ENCODE results near the gene TRPV2.

Gene TRPV2

DNA sequence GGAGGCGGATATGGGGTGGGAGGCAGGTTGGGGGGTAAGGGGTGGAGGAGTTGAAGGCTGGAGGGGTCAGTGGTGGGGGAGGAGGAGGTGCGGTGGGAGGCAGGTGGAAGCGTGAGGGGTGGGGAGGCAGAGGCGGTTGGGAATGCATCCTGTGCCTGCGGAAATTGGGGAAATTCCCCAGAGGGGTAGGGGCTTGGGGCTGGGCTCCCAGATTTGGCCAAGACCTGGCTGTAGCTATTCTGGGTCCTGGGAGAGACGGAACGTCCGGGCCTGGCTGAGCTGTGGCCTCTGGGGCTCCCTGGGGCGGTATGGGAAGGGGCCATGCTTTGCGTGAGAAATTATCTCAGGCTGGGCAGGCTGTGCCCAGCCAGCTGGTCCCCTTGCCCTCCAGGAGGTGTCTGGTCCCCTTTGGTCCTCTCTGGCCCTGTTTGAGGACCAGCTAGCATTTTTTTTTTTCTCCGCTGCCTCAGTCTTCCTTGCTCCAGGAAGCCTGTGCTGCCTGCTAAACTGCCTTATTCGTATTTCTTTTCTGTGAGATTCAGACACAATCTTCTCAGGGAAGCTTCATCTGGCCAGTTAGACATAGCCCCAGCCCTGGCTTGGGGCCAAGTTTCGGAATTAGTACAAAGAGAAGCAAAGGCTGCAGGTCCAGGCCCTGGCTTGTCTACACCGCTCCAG is 7.3 kb upstream of the TRPV2 start:
- DNase-seq (ENCODE audit: low spot score): no peak

DNA sequence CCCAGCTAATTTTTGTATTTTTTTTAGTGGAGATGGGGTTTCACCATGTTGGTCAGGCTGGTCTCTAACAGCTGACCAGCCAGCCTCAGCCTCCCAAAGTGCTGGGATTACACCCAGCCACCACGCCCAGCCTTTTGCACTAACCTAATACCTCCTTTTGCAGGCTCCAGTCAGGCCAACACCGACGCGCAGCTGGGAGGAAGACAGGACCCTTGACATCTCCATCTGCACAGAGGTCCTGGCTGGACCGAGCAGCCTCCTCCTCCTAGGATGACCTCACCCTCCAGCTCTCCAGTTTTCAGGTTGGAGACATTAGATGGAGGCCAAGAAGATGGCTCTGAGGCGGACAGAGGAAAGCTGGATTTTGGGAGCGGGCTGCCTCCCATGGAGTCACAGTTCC is 2.0 kb downstream of the TRPV2 start:
- DNase-seq (ENCODE audit: low spot score): no peak

DNA sequence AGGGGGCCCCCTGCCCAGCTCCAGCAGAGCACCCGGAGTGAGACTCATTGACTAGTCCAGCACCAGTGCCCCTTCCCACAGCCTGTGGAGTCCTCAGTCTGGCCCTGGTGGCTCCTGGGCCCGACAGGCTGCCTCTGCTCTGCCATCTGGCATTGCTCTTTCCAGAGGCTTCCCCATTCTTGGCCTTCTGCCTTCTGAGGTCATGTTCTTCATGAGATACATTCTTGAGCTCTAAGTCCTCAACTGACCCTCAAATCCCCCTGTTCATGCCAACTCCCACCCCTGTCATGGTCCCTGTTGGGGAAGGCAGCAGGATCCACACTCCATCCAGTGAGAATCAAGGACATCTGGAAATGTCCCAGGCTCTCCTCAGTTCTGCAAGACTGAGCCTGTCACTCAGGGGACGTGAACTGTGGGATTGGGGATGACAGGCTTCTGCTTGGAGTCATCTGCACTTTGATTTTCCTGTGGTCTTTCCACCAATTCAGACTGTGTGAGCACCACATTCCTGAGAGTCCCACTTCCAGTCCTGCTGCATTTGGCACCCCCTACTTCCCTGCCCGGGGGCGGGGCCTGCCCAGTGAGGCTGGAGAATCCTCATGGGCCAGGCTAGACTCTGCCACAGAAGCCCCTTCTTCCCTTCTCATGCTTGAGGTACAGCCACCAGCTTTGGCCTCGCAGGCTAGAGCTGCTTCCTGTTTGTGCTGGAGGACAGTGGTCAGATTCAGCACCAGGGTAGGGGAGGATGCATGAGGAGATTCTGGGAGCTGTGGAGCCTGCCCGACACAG is 2.7 kb downstream of the TRPV2 start:
- DNase-seq (ENCODE audit: low spot score): no peak

DNA sequence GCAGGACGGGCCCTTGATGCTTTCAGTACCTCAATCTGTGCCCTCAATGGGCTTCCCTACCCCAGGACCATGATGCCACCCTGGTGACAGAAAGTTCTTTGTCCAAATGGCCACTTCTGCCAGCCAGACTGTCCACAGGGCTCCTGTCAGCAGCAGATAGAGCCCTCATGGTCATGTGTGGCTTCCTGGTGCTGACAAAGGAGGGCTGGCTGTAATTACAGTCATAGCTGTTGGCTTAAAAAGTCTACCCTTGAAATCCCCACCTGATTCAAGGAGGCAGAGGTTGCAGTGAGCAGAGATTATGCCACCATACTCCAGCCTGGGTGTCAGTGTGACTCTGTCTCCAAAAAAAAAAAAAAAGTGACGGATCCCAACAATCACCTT is 3.3 kb downstream of the TRPV2 start:
- no peak for DNase-seq (ENCODE audit: low spot score)

DNA sequence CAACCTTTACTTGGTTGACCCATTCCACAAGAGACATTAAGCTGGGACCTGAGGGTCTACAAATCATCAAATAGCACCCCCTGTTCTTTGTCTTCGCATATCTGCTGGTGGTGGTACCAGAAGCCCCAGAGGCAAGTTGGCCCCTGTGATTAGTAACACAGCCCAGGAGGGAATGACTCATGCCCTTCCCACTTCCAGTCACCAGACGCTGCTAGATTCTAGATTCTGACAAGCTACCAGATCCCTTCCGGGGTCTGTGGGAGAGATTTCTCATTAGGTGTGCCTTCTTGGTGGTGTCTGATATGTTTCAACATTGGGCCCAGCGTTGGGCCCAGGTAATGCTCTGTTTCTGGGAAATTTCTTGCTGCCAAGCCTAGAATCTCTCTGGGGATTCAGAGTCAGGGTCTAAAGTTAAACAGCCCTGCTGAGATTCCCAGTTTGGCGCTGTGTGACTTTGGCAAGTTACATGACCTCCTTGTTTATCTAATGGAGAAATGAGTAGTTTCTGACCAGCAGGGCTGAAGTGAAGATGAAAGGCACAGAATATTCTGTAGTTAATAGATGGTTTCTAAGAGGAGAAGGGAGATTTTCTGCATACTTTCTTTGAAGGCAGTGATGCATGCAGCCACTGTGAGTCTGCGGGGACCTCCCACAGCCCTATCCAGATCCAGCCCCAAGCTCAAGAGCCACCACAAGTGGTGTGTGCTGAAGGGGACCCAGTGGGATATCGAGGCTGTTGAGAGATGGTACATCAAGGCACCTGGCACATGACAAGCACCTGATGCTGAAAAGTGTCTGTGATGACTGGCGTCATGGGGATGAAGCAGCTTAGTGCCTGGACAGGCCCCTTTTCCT is 3.9 kb downstream of the TRPV2 start:
- peak; percentile 86 for DNase-seq (ENCODE audit: low spot score)

DNA sequence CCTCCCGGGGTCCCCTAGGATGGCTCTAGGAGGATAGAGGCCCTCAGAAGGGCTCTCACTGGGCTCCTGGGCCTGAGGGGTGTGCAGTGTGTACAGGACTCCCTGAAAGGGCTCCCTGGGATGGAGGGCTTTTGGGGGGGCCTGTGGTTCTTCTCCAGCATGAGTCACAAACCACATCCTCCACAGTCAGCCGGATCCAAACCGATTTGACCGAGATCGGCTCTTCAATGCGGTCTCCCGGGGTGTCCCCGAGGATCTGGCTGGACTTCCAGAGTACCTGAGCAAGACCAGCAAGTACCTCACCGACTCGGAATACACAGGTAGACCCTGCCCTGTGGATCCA is 4.5 kb downstream of the TRPV2 start:
- no peak for DNase-seq (ENCODE audit: low spot score)

DNA sequence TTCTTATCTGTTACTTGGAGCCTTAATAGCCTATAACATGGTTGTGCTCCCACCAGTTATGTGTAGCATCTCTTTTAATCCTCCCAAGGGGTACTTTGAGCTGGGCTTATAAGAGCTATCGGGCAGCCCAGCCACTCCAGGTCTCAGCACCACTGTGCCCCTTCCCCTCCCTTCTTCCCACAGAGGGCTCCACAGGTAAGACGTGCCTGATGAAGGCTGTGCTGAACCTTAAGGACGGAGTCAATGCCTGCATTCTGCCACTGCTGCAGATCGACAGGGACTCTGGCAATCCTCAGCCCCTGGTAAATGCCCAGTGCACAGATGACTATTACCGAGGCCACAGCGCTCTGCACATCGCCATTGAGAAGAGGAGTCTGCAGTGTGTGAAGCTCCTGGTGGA is 7.0 kb downstream of the TRPV2 start:
- no peak for DNase-seq (ENCODE audit: low spot score)

DNA sequence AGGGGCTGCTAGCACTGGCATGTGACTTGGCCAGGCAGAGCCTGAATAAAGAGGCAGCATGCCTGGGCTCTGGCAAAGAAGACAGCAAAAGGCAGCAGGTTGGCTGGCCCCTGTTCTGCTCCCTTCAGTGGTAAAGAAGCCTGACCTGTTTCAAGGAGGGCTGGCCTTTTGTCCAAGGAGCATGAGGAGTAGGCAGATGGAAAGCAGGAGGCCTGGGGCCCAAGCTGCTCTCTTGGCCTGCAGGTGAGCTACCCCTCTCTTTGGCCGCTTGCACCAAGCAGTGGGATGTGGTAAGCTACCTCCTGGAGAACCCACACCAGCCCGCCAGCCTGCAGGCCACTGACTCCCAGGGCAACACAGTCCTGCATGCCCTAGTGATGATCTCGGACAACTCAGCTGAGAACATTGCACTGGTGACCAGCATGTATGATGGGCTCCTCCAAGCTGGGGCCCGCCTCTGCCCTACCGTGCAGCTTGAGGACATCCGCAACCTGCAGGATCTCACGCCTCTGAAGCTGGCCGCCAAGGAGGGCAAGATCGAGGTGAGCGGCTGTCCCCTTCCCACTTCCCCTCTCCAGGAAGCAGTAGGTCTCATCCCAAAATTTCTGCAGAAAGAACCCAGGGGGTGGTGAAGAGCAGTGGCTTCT is 8.0 kb downstream of the TRPV2 start:
- DNase-seq (ENCODE audit: low spot score): no peak

DNA sequence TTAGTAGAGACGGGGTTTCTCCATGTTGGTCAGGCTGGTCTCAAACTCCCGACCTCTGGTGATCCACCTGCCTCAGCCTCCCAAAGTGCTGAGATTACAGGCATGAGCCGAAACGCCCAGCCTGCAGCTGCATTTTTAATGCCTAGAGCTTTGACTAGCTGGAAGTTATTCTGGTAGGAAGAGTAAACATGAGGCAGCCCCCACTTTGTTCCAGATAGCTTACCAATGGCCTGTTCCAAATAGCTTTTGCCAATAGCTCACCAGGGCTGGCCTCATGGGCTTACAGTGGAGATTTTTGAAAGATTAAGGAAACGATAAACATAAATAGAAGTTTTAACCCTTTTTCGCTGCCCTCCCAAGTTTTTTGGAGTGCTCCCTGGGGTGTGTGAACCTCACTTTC is 9.8 kb downstream of the TRPV2 start:
- no peak for DNase-seq (ENCODE audit: low spot score)

DNA sequence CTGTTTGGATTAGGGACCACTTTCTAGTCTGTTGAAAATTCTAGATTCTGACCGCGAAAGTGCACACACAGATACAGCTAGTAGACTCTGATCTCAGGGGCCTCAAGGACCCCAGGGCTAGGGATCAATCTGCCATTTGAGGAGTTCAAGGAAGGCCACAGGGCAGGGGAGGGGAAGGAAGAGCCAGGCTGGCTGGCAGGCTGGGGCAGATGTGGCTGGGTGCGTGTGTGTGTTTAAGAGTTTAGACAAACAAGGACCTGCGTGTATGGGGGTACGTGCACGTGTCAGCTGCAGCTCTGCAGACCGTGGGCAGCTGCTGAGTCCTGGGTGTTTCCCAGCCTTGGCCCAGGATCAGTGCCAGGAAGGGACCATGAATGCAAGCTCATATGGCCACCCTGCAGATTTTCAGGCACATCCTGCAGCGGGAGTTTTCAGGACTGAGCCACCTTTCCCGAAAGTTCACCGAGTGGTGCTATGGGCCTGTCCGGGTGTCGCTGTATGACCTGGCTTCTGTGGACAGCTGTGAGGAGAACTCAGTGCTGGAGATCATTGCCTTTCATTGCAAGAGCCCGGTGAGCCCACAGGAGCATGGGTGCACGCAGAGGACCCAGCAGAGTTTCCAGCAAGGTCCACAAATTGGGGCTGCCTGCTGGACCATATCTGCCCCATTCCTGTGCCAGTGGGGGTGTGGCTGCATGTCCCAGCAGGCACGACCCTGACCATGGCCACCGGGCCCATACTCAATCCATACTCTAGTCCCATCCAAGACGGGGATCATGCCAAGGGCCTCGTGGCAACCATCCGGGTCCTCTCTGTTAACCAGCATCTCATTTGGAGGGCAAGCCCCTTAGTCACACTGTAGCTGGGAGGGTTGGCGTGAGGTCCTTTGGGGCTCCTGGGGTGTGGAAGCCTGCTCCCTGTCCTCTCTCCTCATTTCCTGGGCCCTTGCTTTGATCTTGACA is 10.6 kb downstream of the TRPV2 start:
- no peak for DNase-seq (ENCODE audit: low spot score)

DNA sequence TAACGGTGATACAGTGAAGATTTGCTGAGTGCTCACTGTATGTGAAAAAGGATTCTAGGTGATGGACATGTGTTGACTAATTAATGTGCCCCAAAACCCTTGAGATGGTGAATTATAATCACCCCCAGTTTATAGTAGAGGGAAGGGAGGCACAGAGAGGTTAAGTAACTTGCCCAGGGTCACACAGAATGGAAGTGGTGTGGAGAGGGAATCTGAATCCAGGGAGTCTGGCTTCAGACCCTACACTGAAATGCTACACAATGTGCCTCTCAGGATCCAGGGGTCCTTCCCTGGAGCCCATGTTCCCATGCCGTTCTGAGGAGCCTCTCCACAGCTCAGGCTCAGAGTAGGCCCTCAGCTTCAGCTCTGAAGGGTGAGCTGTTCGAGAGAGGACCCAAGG is 11.6 kb downstream of the TRPV2 start:
- DNase-seq (ENCODE audit: low spot score): no peak

DNA sequence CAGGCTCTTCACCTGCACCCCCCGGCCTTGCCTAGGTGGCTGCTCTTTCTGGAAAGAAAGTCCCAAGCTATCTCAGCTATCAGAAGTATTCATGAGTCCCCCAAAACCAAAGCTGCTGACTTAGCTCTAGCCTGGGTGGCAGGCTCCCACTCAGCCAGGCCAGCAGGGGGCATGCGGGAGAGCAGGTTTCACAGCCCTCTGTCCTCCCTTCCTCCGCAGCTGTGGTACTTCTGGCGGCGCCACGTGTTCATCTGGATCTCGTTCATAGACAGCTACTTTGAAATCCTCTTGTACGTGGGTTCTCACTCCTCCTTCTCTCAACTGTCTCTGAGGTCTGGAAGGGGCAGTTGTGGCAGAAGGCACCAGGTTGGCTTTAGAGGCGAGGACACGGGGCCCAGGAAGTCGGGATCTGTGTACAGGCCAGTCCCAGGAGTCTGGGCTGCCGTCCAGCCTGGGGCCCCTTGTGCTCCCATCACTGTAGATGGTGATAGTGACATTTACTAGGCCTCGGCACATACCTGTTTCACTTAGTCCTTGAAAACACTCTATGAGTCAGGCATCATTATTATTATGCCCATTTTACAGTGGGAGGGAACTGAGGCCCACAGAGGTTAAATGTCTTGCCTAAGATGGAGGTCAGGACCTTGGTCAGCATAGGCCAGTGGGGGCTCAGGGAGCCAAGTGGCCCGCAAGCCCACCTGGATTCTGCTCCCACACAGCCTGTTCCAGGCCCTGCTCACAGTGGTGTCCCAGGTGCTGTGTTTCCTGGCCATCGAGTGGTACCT is 12.9 kb downstream of the TRPV2 start:
- DNase-seq (ENCODE audit: low spot score): no peak

DNA sequence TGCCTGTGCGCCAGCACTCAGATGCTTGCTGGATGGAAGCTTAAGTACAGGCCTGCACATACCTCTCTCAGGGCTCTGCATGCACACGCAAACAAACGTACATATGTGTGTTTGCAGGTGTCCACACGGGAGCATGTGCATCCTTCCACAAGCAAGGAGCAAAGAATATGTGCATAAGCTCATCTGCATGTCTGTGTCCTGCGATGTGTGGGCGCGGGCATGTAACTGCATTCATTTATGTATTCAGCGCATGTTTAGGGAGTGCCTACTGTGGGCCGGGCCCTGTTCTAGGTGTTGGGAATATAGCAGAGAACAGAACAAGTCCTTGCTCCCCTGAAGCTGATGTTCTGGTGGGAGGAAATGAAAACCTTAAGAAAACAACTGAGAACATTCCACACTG is 13.7 kb downstream of the TRPV2 start:
- no peak for DNase-seq (ENCODE audit: low spot score)

DNA sequence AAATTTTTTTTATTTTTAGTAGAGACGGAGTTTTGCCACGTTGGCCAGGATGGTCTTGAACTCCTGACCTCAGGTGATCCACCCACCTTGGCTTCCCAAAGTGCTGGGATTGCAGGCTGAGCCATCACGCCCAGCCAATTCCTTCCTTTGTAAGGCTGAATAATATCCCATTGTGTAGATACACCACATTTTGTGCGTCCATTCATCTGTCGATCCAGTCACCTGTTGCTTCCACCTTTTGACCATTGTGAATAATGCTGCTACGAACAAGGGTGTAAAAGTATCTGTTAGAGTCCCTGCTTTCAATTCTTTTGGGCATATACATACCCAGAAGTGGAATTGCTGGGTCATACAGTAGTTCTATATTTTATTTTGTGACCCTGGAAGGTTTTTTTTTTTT is 15.3 kb downstream of the TRPV2 start:
- no peak for DNase-seq (ENCODE audit: low spot score)

DNA sequence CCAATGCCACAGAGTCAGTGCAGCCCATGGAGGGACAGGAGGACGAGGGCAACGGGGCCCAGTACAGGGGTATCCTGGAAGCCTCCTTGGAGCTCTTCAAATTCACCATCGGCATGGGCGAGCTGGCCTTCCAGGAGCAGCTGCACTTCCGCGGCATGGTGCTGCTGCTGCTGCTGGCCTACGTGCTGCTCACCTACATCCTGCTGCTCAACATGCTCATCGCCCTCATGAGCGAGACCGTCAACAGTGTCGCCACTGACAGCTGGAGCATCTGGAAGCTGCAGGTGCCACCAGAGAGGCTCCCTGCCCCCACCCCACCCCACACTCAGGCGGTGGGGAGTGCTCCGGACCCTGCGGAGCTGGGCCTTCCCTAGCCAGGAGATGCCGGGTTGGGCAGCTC is 16.6 kb downstream of the TRPV2 start:
- DNase-seq (ENCODE audit: low spot score): no peak

DNA sequence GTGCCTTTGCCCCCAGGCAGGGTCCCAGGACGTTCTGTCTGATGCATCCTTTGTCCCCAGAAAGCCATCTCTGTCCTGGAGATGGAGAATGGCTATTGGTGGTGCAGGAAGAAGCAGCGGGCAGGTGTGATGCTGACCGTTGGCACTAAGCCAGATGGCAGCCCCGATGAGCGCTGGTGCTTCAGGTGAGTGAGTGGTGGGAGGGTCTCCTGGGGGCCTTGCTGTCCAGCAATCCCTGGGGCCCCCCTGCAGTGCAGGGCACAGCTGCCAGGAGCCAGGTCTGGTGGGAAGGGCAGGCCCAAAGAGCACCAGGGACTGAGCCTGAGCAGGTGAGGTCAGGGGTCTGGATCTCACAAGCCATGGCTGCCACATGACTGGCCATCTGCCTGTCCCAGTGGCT is 18.1 kb downstream of the TRPV2 start:
- DNase-seq (ENCODE audit: low spot score): no peak

DNA sequence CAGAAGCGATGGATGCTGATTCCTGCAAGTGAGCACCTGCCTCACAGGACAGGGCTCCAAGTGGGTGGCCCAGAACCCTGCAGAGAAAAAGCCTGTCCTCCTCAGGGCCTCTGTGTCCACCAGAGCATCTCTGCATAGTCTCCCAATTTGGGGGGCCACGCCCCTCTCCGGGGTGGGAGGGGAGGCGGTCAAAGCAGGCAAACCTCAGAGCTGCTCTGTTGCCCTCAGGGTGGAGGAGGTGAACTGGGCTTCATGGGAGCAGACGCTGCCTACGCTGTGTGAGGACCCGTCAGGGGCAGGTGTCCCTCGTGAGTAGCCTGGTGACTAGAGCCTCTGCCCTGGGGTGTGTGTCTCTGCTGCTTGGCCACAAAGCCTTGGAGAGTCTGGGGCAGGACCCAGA is 19.3 kb downstream of the TRPV2 start:
- no peak for DNase-seq (ENCODE audit: low spot score)

DNA sequence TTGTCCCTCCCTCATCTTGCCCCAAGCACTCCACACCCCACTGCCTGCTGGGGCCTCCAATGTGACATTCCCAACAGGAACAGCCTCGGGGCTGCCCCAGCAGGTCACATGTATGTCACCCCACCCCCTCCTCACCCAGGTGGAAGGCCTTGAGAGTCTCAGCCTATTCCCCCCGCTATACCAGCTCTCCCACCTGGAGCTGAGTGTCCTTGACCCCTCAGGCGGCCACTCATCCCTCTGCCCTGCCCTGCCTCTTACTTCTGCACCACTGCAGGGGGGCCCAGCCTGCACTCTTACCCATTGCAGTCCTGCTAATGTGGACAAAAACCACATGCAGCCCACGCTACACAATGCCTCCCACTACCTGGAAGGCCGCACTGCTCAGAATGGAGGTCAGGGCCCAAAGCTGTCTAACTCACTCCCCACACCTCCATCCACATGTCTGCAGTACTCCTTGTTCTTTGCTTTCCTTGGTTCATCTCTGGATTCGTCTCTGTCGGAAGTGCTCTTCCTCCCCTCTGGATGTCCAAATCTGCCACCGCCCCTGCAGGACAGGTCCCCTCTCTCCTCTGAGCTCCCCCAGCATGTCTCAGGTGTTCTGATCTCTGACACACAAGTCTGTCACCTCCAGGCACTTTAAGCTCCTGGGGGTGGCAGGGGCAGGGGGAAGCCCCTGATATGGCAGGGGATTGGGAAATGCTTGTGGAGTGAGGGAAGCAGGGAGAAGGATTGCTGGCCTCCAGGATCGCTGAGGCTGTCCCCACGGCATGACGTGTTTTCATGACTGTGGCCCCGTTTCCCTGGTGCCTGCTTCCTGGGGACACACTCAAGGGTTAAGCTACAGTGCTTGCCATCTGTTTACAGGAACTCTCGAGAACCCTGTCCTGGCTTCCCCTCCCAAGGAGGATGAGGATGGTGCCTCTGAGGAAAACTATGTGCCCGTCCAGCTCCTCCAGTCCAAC is 20.8 kb downstream of the TRPV2 start:
- no peak for DNase-seq (ENCODE audit: low spot score)

DNA sequence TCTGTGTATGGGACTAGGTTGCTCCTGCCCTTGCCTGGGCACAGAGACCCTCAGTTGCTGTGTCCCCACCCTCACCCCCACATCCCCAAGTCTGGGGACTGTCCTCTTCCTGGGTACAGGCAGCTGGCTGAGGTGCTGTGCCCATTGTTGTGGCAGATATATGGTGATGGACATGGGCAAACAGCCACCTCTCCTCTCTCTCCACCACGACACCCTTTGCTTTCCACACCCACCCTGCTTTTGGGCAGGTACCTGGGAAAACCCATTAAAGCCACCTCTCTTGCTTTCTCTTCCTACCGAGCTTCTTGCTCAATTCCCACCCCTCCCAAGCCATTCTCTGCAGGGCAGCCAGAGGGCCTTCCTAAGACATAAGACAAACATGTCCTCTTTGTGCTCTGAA is 21.7 kb downstream of the TRPV2 start:
- no peak for DNase-seq (ENCODE audit: low spot score)

DNA sequence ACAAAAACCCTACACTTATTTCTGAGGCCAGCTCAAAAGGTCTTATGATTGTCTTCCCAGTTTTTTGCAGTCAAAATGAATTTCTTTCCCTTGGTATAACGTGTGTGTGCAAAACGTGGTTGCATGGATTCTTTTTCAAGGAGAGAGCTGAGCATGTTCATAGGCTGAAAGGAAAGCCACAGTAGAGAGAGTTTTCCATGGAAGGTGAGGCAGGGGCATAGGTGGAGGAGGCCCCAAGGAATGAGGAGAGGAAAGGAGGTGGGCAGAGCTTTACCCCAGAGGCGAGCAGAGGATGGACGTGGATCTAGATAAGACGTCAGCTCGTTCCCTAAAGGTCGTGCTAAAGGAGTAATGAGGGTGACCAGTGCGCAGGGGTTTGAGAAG is 22.8 kb downstream of the TRPV2 start:
- DNase-seq (ENCODE audit: low spot score): no peak
